Regular cardiac myocyte (primary cell): Measurements from ENCODE around the gene PNRC2. TPM values are rescaled to one million over a fixed set of nuclear protein-coding genes. Genes with fewer than 3 reads are reported as not detected.

ENCODE experiments used
- total RNA-seq: library from RNA; depleted of rRNA; stranded (reverse); fragments of >200 nt; gene quantifications from 2 replicates; pipeline ENCODE4 v1.2.3, GENCODE V29; 2014

The PNRC2 gene
- 118 and 162 TPM in 2 replicates for total RNA-seq

DNA sequence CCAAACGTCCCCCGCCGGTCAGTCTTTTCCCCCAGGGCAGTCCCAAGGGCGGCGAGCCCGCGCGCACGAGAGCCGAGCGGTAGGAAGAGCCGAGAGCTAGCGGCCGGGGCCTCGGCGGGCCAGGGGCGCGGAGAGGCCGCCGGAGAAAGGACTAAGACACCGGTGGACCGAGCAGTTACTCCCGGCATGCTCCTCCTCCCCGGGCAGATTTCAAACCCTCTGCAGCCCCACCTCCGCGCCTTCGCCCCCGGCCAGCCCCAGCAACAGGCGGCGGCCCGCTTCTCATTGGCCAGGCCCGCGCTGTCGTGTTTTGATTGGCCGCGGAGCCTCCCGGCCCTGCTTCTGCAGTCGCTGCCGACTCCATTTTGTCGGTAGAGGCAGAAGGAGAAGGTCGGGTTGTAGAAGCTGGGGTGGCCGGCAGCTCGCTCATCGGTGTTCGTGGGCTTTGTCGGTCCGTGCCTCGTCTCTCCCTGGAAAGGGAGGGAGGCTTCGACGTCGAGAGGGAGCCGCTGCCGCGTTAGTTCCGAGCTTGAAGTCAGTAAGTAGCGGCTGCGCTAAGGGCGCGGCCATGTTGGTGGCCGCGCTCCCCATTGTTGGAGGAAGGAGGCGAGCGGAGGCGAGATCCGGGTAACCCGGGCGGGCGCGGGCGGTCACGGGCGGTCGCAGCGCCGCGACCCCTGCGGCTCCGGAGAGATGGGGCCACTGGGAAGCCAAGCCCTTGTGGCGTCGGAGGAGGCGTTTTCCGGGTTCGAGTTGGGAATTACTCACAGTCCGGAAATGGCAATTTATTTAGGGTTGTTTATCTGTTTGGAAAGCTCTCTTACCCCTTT, at the start of gene PNRC2:
TSS of gene PNRC2 (plus strand) at position 368 of the 830 bp plus-strand sequence. CDS start 1,630 bp downstream, outside the sequence.

GRCh38 chr1:23913212-23913880, 46.3 kb upstream of the PNRC2 start, which contains the start of gene CNR2:
Gene CNR2 (minus strand): TSS chr1:23913362. CDS start chr1:23875617, 37,745 bp downstream.

DNA sequence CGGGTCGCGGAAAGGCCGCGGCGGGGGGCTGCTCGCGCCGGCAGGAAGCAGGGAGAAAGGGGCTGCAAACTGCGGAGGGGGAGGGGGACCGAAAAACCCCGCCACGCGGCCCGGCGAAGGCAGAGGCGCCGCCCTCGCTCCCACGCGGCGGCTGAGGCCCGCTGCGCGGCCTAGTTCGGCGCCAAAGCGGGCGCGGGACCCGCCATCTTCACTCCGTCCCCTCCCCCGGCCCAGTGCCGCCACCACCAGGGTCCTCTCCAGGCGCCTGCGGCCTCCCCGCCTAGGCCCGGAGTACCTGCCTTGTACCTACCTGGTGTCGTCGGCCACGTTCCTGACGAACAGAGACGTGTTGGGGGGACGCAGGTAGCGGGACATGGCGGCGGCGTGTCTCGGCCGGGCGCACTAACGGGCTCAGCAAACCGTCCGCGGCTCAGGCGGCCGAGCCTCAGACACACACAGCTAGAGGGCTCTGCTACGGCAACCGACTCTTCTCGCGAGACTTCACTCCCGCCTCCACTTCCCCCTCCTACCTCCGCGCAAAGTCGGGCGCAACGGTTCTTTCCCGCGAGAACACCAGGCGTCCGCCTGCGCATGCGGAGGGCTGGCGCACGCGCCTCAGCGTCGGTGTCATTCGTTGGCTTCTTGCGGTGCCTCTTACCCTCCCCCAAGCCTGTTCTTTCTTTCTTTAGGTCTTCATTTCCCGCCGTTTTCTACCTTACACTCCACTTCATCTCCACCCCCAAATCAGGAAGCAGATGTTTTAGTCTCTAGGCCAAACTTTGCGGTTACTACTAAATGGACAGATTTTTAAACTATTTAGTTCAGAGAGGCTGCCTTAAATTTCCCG, 20.5 kb downstream of the PNRC2 start, which contains the start of gene SRSF10:
TSS of gene SRSF10 (minus strand) at position 447 of the 847 bp plus-strand sequence. CDS start at position 375, 72 bp downstream.

Other genes starting within 250 kb of the PNRC2 start
- 21.1 and 46.4 TPM in 2 replicates for gene ELOA, start 216.4 kb upstream of the PNRC2 start, total RNA-seq
- gene PITHD1, start 181.4 kb upstream of the PNRC2 start, total RNA-seq: 33.3 and 45.8 TPM in 2 replicates
- gene LYPLA2, start 168.7 kb upstream of the PNRC2 start, total RNA-seq: 29.3 and 52.0 TPM in 2 replicates
- 16.6 and 36.0 TPM in 2 replicates for gene GALE, start 159.1 kb upstream of the PNRC2 start, total RNA-seq
- gene HMGCL, start 134.4 kb upstream of the PNRC2 start, total RNA-seq: 42.2 and 63.4 TPM in 2 replicates
- 7.3 and 34.4 TPM in 2 replicates for gene FUCA1, start 91.5 kb upstream of the PNRC2 start, total RNA-seq
- not detected in 2 replicates for gene CNR2, start 46.5 kb upstream of the PNRC2 start, total RNA-seq
- 77.8 and 109 TPM in 2 replicates for gene SRSF10, start 20.5 kb downstream of the PNRC2 start, total RNA-seq
- under 0.01 TPM in 2 replicates for gene MYOM3, start 152.3 kb downstream of the PNRC2 start, total RNA-seq
- gene IL22RA1, start 183.3 kb downstream of the PNRC2 start, total RNA-seq: not detected in 2 replicates
- under 0.01 TPM in 2 replicates for gene IFNLR1, start 227.5 kb downstream of the PNRC2 start, total RNA-seq